ENCODE results near the gene NME1.

- TF ChIP-seq CTCF (IDR thresholded peaks at IDR 0.05) (no peak), POLR2A (IDR thresholded peaks at IDR 0.05) (no peak)
Observed at GRCh38 chr17:51170736-51171135, 17.4 kb downstream of the NME1 start.
